IPS-18c (cell line): ENCODE results near the gene PCLAF.
"Not testable (repeated sequence)": the region's sequence is repeated elsewhere in the genome, so short reads cannot be mapped to it uniquely, and the experiment has no call there.

ENCODE experiments used
- H3K4me3 ChIP-seq: 2 replicates; pipeline ENCODE4 v1.7.0; 2013; ENCODE audit warnings: low read depth, mild to moderate bottlenecking, low read length, moderate library complexity; ENCODE audit not compliant: insufficient read depth
- H3K9me3 ChIP-seq: one replicate; pipeline ENCODE4 v1.6.1; 2013; ENCODE audit warnings: mild to moderate bottlenecking, low read length, moderate library complexity; ENCODE audit not compliant: control insufficient read depth, insufficient read depth

The PCLAF gene

GRCh38 chr15:64340355-64340754, 40.9 kb downstream of the PCLAF start:
- no peaks in the 10 kb centered on the region for H3K9me3 ChIP-seq
- H3K4me3 ChIP-seq = no peak overlapping the region

- H3K4me3 ChIP-seq = no peak overlapping the region
These were observed 43.5 kb downstream of the PCLAF start for GRCh38 chr15:64337761-64338160.

DNA sequence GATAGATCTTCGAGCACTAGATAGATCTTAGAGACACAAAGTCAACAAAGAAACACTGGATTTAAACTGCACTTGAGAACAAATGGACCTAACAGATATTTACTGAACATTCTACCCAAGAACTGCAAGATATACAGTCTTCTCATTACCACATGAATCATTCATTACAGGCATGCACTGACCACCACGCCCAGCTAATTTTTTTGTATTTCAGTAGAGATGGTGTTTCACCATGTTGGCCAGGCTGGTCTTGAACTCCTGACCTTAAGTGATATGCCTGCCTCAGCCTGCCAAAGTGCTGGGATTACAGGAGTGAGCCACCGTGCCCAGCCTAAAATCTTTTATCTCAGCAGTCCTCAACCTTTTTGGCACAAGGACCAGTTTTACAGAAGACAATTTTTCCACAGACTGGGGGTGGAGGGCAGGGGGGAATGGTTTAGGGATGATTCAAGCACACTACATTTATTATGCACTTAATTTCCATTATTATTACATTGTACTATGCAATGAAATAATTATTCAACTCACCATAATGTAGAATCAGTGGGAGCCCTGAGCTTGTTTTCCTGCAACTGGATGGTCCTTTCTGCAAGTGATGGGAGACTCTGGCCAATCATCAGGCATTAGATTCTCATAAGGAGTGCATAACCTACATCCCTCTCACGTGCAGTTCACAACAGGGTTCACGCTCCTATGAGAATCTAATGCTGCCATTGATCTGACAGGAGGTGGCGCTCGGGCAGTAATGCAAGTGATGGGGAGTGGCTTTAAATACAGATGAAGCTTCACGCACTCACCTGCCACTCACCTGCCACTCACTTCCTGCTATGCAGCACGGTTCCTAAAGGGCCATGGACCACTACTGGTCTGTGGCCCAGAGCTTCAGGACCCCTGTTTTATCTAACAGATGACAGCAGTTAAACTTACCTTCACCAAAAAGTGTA, 47.0 kb downstream of the PCLAF start:
- no peak overlapping the region for H3K4me3 ChIP-seq
- H3K9me3 ChIP-seq = no peaks in the 10 kb centered on the region

More at GRCh38 chr15:64337761-64338160, 43.5 kb downstream of the PCLAF start:
- no peaks in the 10 kb centered on the region for H3K9me3 ChIP-seq

GRCh38 chr15:64333516-64333915, 47.7 kb downstream of the PCLAF start:
- Histone ChIP-seq H3K4me3 (no peak overlapping the region), H3K9me3 (no peaks in the 10 kb centered on the region)

GRCh38 chr15:64331668-64332067, 49.6 kb downstream of the PCLAF start:
- not testable (repeated sequence) for H3K9me3 ChIP-seq, H3K4me3 ChIP-seq

GRCh38 chr15:64326975-64327374, 54.3 kb downstream of the PCLAF start:
- H3K9me3 ChIP-seq, H3K4me3 ChIP-seq: not testable (repeated sequence)

DNA sequence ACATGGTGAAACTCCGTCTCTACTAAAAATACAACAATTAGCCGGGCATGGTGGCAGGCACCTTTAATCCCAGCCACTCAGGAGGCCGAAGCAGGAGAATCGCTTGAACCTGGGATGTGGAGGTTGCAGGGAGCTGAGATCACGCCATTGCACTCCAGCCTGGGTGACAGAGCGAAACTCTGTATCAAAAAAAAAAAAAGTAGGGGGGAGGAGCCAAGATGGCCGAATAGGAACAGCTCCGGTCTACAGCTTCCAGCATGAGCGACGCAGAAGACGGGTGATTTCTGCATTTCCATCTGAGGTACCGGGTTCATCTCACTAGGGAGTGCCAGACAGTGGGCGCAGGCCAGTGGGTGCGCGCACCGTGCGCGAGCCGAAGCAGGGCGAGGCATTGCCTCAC, 54.8 kb downstream of the PCLAF start:
- not testable (repeated sequence) for H3K9me3 ChIP-seq, H3K4me3 ChIP-seq

GRCh38 chr15:64324165-64324877, 56.9 kb downstream of the PCLAF start:
- Histone ChIP-seq H3K4me3 (no peak overlapping the region), H3K9me3 (no peaks in the 10 kb centered on the region)

DNA sequence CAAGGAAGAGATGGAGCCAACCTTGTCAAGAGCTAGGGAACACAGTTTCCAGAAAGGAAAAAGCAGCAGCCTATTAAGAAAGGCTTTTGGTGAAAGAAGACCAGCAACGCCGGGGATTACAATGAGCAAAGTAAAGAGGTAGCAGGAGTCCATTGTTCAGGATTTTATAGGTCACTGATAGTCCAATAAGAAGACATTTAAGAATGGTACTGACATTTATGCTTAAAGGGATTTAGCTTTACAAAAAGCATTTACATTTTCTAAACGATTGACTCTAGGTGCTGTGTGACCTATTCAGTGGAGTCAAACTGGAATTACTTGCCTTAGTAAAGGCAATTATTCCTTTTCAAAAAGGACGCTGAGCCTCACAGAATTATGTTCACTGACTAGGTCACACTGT, 66.0 kb downstream of the PCLAF start:
- Histone ChIP-seq H3K9me3 (no peaks in the 10 kb centered on the region), H3K4me3 (no peak overlapping the region)

- H3K4me3 ChIP-seq = no peak overlapping the region
- no peaks in the 10 kb centered on the region for H3K9me3 ChIP-seq
These were observed 66.8 kb downstream of the PCLAF start for GRCh38 chr15:64314456-64314855.
